Mesendoderm (in vitro differentiated cells): Measurements from ENCODE around the gene SPOPL.

Experiments
- DNase-seq: peaks from one replicate; pipeline ENCODE4 v3.0.0; 2013
- H2AK5ac ChIP-seq: 2 replicates; pipeline ENCODE4 v1.6.1; 2013; ENCODE audit warnings: low read length, inconsistent platforms
- H2BK120ac ChIP-seq: 2 replicates; pipeline ENCODE4 v1.6.1; 2013; ENCODE audit warnings: low read depth, mild to moderate bottlenecking, low read length, moderate library complexity, mixed read lengths
- H2BK15ac ChIP-seq: replicated peaks from 2 replicates; pipeline ENCODE4 v1.6.1; 2013; ENCODE audit warnings: low read depth, mild to moderate bottlenecking, moderate library complexity
- H2BK5ac ChIP-seq: 2 replicates; pipeline ENCODE4 v1.6.1; 2013; ENCODE audit warnings: low read length, inconsistent platforms
- H3K18ac ChIP-seq: 2 replicates; pipeline ENCODE4 v1.6.1; 2013; ENCODE audit warnings: mild to moderate bottlenecking, low read length, mixed read lengths
- H3K23ac ChIP-seq: one replicate; pipeline ENCODE4 v1.6.1; 2013; ENCODE audit warnings: low read length
- H3K27ac ChIP-seq: 2 replicates; pipeline ENCODE4 v1.5.1; 2013; ENCODE audit warnings: low read depth, mild to moderate bottlenecking, inconsistent platforms, low read length, moderate library complexity
- H3K27me3 ChIP-seq: 2 replicates; pipeline ENCODE4 v1.6.1; 2013; ENCODE audit warnings: low read length, control low read depth, mild to moderate bottlenecking, inconsistent platforms; ENCODE audit not compliant: insufficient read depth, poor library complexity
- H3K36me3 ChIP-seq: 2 replicates; pipeline ENCODE4 v1.6.1; 2013; ENCODE audit warnings: low read length, inconsistent platforms; ENCODE audit not compliant: control insufficient read depth, insufficient read depth
- H3K4ac ChIP-seq: one replicate; pipeline ENCODE4 v1.6.1; 2013; ENCODE audit warnings: low read depth, mild to moderate bottlenecking, low read length, moderate library complexity
- H3K4me1 ChIP-seq: 2 replicates; pipeline ENCODE4 v1.6.1; 2013; ENCODE audit warnings: low read depth, low read length, inconsistent platforms; ENCODE audit not compliant: control insufficient read depth
- H3K4me2 ChIP-seq: 2 replicates; pipeline ENCODE4 v1.6.1; 2013; ENCODE audit warnings: low read length
- H3K4me3 ChIP-seq: 2 replicates; pipeline ENCODE4 v1.5.1; 2013; ENCODE audit warnings: mild to moderate bottlenecking, low read length
- H3K56ac ChIP-seq: one replicate; pipeline ENCODE4 v1.6.1; 2013; ENCODE audit warnings: low read length
- H3K79me1 ChIP-seq: 2 replicates; pipeline ENCODE4 v1.6.1; 2013; ENCODE audit warnings: low read length, inconsistent platforms
- H3K79me2 ChIP-seq: 2 replicates; pipeline ENCODE4 v1.6.1; 2013; ENCODE audit warnings: mild to moderate bottlenecking, low read length; ENCODE audit not compliant: control insufficient read depth, insufficient read depth
- H3K9ac ChIP-seq: 2 replicates; pipeline ENCODE4 v1.6.1; 2013; ENCODE audit warnings: low read length, inconsistent platforms
- H4K5ac ChIP-seq: one replicate; pipeline ENCODE4 v1.6.1; 2013; ENCODE audit warnings: low read length
- H4K8ac ChIP-seq: one replicate; pipeline ENCODE4 v1.6.1; 2013; ENCODE audit warnings: low read depth, mild to moderate bottlenecking, control low read depth, low read length, moderate library complexity
- WGBS: extraction: QIAGEN DNeasy Blood & Tissue Kit; methylation state at CpG from one replicate; pipeline ENCODE4 v1.1.7; 2013; ENCODE audit warnings: low lambda C conversion rate, missing lambda C conversion rate; ENCODE audit not compliant: insufficient coverage; ENCODE audit errors: extremely low coverage; 5-methylcytosine and 5-hydroxymethylcytosine counted together

SPOPL gene

GRCh38 chr2:138565230-138565598 lies 63.6 kb downstream of the SPOPL start:
- Histone ChIP-seq H3K36me3 (peaks cover 4% of the 10 kb centered on the region), H3K4ac (no peak overlapping the region), H3K23ac (no peak overlapping the region), H3K4me1 (no peaks in the 10 kb centered on the region), H4K8ac (no peak overlapping the region), H3K79me1 (no peaks in the 10 kb centered on the region), H3K79me2 (no peaks in the 10 kb centered on the region), H3K4me2 (no peak overlapping the region), H2AK5ac (no peak overlapping the region), H3K56ac (no peak overlapping the region), H2BK15ac (no peak overlapping the region), H3K4me3 (no peak overlapping the region), H3K27ac (no peak overlapping the region), H4K5ac (no peak overlapping the region), H3K18ac (no peak overlapping the region), H3K27me3 (no peaks in the 10 kb centered on the region), H2BK120ac (no peak overlapping the region), H2BK5ac (no peak overlapping the region), H3K9ac (no peak overlapping the region)
- no peak for DNase-seq

GRCh38 chr2:138572318-138572717 lies 70.7 kb downstream of the SPOPL start:
- Histone ChIP-seq H3K79me2 (no peaks in the 10 kb centered on the region), H3K27ac (no peak overlapping the region), H3K4ac (no peak overlapping the region), H3K9ac (no peak overlapping the region), H3K56ac (no peak overlapping the region), H2BK120ac (no peak overlapping the region), H4K8ac (no peak overlapping the region), H2BK15ac (no peak overlapping the region), H3K4me1 (no peaks in the 10 kb centered on the region), H3K79me1 (no peaks in the 10 kb centered on the region), H4K5ac (no peak overlapping the region), H3K27me3 (no peaks in the 10 kb centered on the region), H3K18ac (no peak overlapping the region), H3K36me3 (peaks cover 2% of the 10 kb centered on the region), H3K4me3 (no peak overlapping the region), H3K4me2 (no peak overlapping the region), H2BK5ac (no peak overlapping the region), H2AK5ac (no peak overlapping the region), H3K23ac (no peak overlapping the region)
- DNase-seq, result no peak
- no CpG with 5 or more reads among the region's 2 CpGs for WGBS

- Histone ChIP-seq H2BK120ac (no peak overlapping the region), H2AK5ac (no peak overlapping the region), H3K18ac (no peak overlapping the region), H3K4me3 (no peak overlapping the region), H3K27ac (no peak overlapping the region), H3K9ac (no peak overlapping the region), H3K36me3 (no peaks in the 10 kb centered on the region), H3K23ac (no peak overlapping the region), H3K4ac (no peak overlapping the region), H3K4me1 (no peaks in the 10 kb centered on the region), H3K79me1 (no peaks in the 10 kb centered on the region), H2BK15ac (no peak overlapping the region), H3K79me2 (no peaks in the 10 kb centered on the region), H4K5ac (no peak overlapping the region), H3K4me2 (no peak overlapping the region), H4K8ac (no peak overlapping the region), H3K27me3 (no peaks in the 10 kb centered on the region), H3K56ac (no peak overlapping the region), H2BK5ac (no peak overlapping the region)
- no CpG with 5 or more reads among the region's 2 CpGs for WGBS
- DNase-seq, result no peak
Observed at GRCh38 chr2:138577066-138577465, 75.5 kb downstream of the SPOPL start.

- Histone ChIP-seq H3K27ac (no peak overlapping the region), H3K4me1 (no peaks in the 10 kb centered on the region), H3K79me1 (no peaks in the 10 kb centered on the region), H2BK15ac (no peak overlapping the region), H3K18ac (no peak overlapping the region), H3K4me2 (no peak overlapping the region), H3K27me3 (no peaks in the 10 kb centered on the region), H3K56ac (no peak overlapping the region), H2AK5ac (no peak overlapping the region), H3K4ac (no peak overlapping the region), H4K8ac (no peak overlapping the region), H3K9ac (no peak overlapping the region), H2BK5ac (no peak overlapping the region), H3K4me3 (no peak overlapping the region), H3K79me2 (no peaks in the 10 kb centered on the region), H4K5ac (no peak overlapping the region), H3K36me3 (no peaks in the 10 kb centered on the region), H2BK120ac (no peak overlapping the region), H3K23ac (no peak overlapping the region)
- WGBS, result no CpG with 5 or more reads among the region's 3 CpGs
- no peak for DNase-seq
Observed at GRCh38 chr2:138579556-138579955, 78.0 kb downstream of the SPOPL start.

GRCh38 chr2:138581909-138582308 lies 80.3 kb downstream of the SPOPL start:
- no peak overlapping the region for H3K4ac ChIP-seq
- H3K18ac ChIP-seq, result no peak overlapping the region
- no peaks in the 10 kb centered on the region for H3K79me2 ChIP-seq
- no peaks in the 10 kb centered on the region for H3K27me3 ChIP-seq
- no peak overlapping the region for H3K56ac ChIP-seq
- no peak overlapping the region for H3K9ac ChIP-seq
- H3K23ac ChIP-seq, result no peak overlapping the region
- no peak overlapping the region for H2BK15ac ChIP-seq
- no peak overlapping the region for H4K5ac ChIP-seq
- no peak overlapping the region for H2BK120ac ChIP-seq
- no peaks in the 10 kb centered on the region for H3K79me1 ChIP-seq
- H2BK5ac ChIP-seq, result no peak overlapping the region
- H3K4me3 ChIP-seq, result no peak overlapping the region
- H3K4me1 ChIP-seq, result no peaks in the 10 kb centered on the region
- no peak overlapping the region for H3K4me2 ChIP-seq
- DNase-seq, result no peak
- no peak overlapping the region for H4K8ac ChIP-seq
- H3K27ac ChIP-seq, result no peak overlapping the region
- no peaks in the 10 kb centered on the region for H3K36me3 ChIP-seq
- no peak overlapping the region for H2AK5ac ChIP-seq
- no CpG with 5 or more reads among the region's 1 CpG for WGBS

- no peak overlapping the region for H2BK15ac ChIP-seq
- no peak overlapping the region for H2AK5ac ChIP-seq
- no peak overlapping the region for H3K23ac ChIP-seq
- no CpG with 5 or more reads among the region's 1 CpG for WGBS
- no peak overlapping the region for H2BK5ac ChIP-seq
- no peak overlapping the region for H3K4me2 ChIP-seq
- no peaks in the 10 kb centered on the region for H3K79me1 ChIP-seq
- no peaks in the 10 kb centered on the region for H3K79me2 ChIP-seq
- no peak overlapping the region for H3K27ac ChIP-seq
- no peaks in the 10 kb centered on the region for H3K36me3 ChIP-seq
- no peak overlapping the region for H3K4ac ChIP-seq
- no peak overlapping the region for H4K5ac ChIP-seq
- H3K56ac ChIP-seq, result no peak overlapping the region
- H3K9ac ChIP-seq, result no peak overlapping the region
- no peaks in the 10 kb centered on the region for H3K27me3 ChIP-seq
- no peak overlapping the region for H3K18ac ChIP-seq
- H3K4me3 ChIP-seq, result no peak overlapping the region
- H2BK120ac ChIP-seq, result no peak overlapping the region
- H3K4me1 ChIP-seq, result no peaks in the 10 kb centered on the region
- H4K8ac ChIP-seq, result no peak overlapping the region
- no peak for DNase-seq
Observed at GRCh38 chr2:138589663-138590062, 88.1 kb downstream of the SPOPL start.
